ENCODE data around the gene HOXB9.

Gene HOXB9

DNA sequence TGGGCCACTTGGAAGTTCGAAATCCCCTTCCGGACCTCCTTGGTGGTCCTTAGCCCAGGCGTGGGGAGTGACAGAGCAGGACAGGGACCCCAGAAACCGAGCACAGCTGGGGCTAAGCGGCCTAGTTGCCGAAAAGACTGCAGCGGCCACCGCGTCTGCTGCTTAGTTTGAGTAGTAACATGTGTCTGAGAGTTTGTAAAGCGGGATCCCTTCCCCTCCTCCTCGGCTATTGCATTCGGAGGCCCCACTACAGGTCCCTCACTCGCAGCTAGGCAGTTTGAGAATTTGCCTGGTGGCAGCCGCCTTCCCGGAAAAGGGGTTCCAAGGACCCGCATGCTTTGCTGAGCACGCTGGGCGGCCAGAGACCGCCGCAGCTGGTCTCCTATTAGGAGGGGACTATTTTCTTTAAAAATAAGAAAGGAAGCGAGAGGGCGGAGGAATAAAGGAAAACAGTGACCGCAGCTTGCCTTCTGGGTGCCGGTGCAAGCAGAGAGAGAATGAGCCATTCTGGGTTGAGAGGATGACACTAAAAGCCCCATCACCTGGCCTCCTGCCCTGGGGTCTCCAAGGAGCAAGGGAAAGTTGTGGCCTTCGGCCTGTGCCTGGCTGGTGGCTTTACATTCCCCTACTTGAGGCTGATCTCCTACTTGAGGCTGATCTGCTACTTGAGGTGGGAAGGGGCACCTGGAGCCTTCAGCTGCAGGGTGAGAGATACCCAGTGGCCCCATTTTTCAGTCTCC, 31.4 kb downstream of the HOXB9 start:
- DNase-seq = no peak

DNA sequence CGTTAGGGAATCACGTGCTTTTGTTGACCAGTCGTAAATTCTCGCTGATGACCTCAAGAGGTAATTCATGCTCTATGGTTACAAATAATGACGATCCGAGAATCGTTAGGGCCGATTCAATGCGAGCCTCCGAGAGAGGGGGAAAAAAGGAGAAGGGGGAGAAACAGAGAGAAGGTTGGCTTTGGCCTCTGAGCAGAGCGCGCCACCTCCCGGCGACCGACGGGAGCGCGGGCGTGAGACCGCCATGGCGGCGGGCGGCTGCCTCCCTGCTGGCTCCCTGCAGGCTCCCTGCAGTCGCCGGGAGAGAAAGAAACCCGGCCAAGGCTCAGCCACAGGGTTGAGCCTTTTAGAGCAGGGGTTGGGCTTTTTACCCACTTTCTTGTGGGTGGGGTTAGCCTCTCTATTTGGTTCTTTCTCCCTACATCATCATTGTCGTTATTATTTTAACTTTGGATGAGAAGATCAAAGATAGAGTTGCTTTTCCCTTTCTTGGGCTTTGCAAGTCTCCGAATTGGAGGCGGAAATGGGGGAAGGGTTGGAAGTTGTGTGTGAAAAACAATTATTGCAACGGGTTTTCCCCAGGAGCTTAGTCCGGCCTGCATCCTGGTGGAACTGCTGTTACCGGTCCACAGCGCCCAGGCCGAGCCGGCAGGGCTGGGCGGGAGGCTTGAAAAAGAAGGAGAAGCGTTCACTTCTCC, 32.2 kb downstream of the HOXB9 start:
- peak; percentile 86 for DNase-seq

DNA sequence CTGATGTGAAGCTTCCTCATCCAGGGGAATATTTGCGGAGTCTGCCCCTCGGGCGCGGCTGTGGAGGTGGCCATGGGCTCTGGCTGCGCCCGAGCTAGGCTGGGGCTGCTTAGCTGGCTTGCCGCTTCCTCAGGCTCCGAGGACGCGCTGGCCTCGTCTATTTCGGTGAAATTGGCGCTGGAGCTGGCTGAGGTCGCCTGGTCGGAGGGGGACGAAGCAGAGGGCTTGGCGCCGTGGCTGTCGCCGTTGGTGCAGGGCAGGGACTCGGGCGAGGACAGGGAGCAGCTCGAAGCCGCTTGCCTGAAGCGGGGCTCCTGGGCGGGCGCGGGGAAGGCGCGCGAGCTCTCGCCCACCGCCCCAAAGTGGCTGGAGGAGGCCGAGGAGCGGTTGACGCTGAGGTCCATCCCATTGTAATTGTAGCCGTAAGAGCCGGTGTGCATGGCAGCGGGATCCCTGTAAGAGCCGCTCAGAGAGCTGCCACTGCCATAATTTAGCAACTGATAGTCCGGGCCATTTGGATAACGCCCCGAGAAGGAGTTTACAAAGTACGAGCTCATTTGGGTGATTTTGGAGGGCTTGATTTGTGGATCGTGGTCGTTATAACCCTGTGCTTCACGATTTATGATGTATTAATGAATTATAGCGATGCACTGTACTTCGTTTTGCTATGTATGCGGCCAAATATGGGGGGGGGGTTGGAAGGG, 32.9 kb downstream of the HOXB9 start, which contains the start of gene HOXB5:
TSS of gene HOXB5 (minus strand) at position 654 of the 704 bp plus-strand sequence. CDS start at position 557, 97 bp downstream.
- DNase-seq = no peak

DNA sequence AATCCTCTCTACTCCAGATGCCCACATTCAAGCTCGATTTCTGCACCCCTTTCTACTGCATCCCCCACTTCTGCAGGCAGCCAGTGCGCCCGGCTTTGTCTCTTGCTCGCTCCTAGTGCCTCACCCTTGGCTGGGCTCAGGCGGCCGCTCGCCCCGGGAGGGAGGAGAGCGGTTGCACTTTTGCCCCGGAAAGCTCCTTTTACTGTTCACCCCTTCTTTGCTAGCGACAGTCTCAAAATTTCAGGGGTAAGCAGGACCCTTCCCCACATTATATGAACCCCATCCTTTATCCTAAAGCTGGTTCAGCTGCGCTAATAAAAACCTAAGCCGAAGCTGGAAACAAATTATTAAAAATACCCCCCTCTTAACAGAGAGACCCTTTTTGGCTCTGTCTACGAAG, 33.6 kb downstream of the HOXB9 start:
- DNase-seq = no peak

DNA sequence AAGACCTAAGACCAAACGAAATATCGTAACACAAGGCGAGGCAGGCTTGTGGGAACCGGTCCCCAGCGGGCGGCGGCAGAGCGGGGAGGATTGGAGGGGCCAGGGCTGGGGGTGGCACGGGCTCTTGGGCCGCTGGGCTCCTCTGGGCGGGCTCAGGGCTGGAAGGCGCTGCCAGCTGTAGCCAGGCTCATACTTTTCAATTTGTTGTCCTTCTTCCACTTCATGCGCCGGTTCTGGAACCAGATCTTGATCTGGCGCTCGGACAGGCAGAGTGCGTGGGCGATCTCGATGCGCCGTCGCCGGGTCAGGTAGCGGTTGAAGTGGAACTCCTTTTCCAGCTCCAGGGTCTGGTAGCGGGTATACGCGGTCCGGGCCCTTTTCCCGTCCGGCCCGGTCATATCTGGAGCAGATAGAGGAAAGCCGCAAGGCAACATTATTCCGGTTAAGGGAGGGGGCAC, 34.1 kb downstream of the HOXB9 start:
- no peak for DNase-seq

DNA sequence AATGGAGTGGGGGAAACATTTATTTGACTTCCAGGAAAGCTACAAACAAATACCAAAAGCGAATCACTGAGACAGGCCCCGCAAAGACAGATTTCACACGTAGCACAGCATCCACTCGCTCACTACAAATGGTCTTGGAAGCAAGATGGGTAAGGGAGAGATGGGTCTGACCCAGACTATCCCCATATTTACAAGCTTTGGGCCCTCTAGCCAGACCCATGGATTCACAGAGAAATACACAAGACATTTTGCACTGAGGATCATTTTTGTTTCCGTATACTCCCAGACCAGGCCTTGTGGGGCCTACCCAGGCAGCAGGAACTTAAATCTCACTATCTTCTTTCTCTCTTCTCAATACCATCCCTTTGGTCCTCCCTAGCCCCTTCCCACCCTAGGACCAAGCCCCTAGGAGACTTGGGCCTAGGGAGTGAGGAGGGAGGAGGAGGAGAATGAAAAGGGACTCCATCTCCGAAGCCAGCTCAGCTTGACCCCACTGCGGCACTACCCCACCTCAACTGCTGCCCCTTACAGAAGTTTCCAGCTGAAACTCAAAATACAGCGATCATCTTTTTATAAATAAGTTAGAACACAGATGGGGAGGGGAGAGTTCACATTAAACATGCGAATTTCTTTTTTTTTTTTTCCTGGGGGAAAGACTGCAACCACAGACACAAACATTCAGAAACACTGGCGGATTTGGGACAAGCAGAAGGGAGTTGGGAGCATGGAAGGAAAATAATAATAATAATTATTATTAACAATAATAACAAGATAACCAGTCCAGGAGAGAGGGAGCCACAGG, 34.7 kb downstream of the HOXB9 start:
- DNase-seq = no peak

DNA sequence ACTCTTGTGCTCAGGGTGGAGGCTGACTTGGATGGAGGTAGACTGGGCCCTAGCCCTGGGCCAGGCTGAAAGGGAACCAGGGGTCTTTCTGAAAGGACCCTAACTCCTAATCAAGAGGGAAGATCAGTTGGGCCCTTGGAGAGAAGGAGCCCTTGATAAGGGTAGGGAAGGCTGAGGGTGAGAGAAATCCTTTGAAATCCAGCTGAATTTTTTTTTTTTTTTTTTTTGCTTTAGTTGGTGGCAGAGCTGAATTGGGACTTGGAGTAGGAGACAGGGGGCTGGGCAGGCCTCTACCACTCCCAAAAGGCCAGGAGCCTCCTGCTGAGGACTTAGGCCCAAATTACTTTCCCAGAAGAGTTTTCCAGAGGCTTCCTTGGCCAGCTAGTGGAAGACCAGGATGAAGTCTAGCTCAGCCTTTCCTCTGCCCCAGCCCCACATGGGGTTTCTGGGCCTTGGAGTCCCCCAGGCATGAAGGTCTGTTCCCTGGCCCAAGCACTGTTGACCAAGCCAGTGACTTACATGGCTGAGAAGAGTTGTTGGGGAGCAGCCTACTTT, 35.5 kb downstream of the HOXB9 start:
- no peak for DNase-seq

DNA sequence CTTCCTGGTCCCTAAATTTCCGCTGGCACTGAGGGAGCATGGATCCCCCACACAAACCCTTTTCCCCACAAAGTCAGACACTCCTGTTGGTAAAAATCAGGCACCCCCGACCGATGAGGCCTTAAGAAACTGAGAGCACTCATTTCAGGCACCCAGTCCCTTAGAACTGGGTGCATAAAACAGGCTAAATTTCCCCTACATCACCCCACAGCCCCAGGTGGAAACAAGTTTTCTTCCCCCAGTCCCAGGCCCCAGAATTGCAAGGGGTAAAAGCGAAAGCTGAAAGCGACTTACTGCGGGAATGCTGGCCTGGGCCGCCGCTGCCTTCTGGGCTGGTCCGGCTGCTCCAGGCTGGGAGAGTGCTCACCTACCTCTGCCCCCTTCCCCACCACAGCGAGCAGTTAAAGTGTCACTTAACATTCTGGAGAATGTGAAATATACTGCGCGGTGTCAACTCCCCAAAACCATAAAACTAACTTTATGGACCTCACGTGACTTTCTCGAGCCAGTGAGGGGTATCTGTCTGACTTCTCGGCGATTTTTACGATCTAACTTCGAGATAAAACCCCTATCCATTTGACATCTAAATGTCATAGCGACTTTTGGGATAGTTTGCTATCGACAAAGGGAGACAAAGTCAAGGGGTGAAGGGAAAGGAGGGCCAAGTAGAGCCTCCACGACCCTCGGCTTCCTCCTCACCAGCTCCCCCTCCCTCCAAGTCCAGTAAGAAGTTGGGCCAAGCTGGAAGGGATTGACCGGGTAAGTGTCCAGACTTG, 36.1 kb downstream of the HOXB9 start, which contains the start of gene HOXB3:
TSS of gene HOXB3 (minus strand) at position 411 of the 776 bp plus-strand sequence. CDS start 37,767 bp downstream, outside the sequence.
- no peak for DNase-seq

DNA sequence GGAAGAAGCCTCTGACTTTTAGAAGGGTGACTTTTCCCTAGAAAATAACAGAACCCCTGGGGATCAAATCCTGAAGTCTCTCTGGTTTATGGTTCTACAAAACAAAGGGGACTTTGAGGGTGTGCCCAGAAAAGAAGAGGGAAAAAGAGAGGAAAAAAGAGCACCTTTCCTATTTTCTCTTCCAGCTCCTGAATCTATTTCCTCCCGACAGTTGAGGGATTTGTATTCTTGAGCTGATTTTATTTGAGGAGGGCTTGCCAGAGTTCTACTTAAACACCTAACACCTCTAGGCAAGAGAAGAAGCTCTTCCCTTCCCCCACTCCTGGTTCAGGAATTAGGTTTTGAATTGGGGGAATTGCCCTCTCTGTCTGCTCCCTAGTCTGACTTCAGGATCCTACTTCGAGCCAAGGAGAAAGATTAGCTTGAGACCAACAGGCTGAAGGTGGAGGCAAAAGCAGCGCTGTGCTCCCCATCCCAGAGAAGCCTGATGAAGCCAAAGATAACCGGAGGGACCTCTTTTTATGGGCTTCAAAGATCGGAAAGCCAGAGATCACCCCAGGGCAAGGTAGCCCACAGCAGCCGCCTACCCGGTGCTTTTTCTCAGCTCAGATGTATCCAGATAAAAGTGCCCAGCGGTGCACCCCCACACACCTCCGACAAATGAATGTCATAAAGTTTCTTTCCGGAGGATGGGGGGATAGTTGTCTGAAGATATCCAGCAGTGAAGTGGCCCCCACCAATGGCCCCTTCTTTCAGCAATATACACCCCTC, 36.9 kb downstream of the HOXB9 start:
- DNase-seq = no peak

DNA sequence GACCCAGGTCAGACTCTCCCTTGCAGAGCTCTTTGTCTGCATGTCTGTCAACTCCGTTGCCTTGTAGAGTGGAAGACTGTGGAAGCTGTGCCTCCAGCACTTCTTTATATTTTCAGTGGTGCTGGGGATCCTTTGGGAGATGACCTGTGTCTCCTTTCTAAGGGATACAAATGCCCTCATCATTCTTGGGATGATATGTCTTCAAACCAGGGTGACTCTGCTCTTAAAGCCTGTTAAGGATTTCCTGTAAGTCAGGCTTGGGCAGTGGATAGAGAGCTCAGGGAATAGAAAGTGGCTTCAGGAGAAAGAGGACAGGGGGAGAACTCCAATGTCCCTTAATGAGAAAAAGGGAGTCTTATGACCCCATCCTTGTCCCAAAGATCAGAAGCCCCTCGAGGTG, 37.6 kb downstream of the HOXB9 start:
- no peak for DNase-seq

DNA sequence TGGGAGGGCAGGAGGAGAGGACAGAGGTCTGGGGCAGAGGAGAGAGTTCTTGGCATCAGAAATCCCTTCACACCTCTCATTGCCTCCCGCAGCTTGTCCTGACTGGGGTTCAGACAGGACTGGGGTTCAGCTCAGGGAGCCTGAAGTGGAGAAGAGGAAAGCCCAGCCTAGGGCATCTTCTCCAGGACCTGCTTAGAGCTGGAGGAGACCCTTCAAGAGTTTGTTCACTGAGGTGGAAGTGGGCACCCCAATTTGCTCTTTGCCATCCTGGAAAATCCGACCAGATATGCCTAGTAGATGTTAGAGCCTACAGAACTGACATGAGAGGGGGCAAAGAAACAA, 38.1 kb downstream of the HOXB9 start:
- no peak for DNase-seq

DNA sequence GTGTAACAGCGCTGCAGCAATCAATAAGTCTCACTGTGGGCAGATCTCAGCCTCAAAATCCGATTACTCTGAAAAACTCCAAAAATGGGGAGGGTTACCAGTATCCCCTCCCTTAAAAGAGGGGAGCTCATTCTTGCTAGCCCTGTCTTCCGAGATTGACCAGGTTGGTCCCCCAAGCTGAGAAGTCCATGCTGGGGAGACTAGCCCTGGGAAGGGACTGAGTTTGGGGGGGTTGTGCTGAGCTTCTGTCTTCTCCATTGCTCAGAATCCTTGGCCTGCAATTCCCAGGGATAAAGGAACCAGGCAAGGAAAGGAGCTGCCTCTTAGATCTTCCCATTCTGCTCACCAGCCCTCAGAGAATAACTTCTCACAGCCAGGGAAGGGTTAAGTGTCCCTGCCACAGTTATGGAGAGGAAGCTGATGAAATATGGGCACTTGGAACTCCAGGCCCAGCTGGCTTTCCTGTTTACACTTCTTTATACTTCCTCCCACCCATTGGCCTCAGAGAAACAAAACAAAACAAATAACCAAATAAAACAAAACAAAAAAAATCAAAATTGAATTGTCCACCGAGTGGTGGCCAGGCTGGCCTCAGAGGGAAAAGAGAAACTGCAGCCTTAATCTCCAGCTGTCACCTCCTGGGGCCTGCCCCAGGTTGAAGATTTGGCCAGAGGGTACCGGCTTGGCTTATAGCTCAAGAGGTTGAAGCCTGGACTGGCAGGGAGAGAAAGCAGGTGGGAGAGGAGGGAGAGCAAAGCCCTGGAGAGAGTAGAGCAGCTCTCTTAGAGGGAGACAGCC, 38.7 kb downstream of the HOXB9 start:
- DNase-seq = no peak

DNA sequence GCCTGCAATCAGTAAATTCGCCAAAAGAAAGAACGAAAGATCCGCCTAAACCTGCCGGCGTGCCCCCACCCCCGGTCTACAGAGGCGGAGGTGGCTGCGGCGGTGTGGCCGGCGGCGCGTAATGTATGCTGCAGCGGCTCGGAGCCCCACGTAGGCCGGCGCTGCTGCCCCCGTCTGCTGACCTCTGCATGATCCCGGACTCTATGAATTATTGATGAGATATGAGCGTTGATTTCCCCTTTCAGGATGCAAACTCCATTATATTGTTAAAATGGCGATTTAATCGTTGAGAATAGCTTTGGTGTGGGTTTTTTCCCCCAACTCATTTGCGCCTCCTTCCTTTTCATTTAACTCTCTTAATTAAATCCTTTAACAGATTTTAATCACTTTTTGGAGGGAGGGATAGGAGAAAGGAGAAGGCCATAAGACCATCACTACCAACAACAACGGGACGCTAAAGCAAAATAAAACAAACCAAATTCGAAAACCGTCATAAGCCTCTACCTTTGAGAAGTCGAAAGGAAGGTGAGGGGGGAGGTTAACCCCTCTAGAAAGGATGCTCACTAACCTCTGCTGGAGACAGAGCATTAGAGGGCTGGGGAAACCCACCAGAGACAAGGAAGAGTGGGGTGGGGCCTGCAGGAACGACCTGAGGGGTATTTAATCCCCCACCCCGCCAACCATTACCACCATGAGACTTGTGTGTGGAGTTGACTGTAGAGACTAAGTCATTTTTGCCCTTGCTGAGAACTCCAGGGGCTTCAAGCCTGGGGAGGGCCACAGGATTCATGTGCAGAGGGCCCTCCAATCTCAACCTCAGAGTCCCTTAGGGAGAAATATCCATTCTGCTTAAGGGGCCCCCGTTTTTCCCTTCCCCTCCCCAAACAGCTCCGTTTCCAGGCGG, 39.6 kb downstream of the HOXB9 start:
- no peak for DNase-seq

DNA sequence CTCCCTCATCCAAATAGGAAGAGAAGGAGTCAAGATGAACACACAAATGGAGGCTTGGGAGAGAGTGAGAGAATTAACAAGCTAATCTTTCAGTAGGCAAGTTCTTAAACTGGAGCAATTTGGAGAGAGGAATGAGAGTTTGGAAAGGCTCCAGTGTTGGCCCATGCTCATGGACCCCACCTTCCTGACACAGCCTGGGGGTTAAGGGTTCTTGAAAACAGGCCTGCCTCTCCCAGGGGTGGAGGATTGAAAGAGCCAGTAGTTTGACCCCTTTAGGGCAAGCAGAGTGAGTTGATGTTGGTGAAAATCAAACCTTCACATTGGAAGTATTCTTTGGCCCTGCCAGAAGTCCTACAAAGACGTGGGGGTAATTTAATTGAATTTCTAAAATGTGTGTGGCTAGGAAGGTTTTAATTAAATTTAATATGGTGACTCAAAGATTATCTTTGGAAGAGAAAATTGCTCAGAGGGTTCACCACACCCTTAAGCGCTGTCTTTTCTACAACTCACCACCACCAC, 41.9 kb downstream of the HOXB9 start:
- DNase-seq = no peak

DNA sequence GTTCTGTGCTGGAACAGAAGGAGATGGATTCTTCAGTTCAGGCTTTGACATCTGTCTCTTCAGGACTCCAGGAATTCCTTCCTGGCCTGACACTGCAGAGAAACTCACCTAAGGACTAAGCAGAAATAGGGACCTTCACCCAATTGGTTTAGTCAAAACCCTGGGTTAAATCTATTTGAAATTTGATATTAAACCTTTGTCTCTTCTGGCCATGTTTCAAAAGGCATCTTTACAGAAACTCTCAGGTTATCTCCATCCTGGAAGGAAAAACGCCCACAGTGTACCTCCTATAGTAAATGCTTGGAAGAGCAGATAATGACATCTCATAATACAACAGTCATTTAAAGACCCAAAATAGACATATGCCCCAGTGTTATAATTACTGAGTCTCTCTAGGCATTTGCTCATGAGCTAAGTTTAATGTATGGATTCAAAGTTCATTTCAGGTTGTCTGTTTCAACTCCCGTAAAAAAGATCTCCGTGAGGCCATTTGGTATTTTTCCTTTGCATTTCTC, 42.4 kb downstream of the HOXB9 start:
- DNase-seq = no peak

DNA sequence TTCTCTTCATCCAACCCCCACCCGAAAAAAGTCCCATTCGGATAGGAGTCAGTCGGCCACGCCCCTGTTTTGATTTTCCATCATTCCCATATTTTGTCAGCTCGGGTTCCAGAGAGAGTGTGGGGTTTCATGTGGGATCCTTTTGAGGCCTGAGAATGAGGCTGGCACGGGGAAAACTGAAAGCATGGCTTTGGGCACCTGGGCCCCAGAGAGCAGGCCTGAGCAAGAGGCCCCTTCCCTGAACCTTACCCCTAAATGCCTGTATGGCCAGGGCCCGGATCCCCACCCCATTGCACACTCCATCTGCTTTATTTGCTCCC, 43.4 kb downstream of the HOXB9 start:
- no peak for DNase-seq

DNA sequence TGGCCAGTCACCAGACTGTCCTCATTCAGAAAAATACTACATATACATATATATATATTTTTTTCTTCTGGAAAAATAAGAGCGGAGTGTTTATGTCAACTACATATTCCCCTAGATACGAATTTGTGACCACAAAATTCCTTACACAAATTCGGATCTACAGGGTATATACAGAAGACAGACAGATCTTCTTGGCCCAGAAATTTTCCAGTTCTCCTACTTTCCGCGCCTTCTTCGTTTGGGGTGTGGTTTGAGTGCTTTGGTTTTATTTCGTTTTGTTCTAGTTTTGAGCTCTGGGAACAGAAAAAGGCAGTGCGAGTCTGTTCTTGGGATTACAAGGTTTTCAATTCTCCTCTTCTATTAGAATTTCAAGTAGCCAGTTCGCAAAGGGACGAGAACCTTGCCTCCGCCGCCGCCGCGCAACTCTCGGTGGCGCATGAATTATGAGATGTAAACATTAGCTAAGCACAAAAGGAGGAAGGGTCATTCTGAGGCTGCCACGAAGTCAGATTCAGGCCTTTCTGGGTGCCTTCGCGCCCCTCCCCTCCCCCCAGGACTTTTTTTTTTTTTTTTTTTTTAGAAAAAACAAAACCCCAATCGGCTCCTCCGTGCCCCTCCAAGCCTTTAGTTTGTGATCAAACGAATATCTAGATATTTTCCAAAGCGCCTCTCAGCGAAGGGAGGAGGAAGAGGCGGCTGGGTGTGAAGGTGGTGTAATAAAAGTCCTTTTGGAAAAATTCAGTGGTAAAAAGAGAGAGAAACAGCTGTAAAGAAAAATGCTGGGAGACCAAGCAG, 46.2 kb downstream of the HOXB9 start:
- DNase-seq = no peak

DNA sequence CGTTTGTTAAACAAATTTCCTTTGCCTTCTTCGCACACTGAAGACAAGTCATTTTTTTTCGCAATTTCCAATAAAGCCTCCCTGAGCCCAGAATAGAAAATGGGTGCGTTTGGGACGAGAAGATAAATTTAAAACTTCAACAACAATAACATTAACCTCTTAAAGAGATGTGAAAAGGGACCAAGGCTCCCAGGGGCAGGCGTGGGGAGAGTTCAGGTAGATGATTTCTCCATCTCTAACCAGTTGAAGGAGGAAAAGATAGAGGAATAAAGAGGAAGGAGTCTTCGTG, 46.7 kb downstream of the HOXB9 start:
- no peak for DNase-seq

Measured in activated CD4-positive, alpha-beta T cell treated with anti-CD3 and anti-CD28 coated beads, Interleukin-2, amount 50 U/mL, for 16 hours (primary cell).